IPS-NIHi7 (cell line): ENCODE results near the gene SLFN12.
"Not testable (repeated sequence)": the region's sequence is repeated elsewhere in the genome, so short reads cannot be mapped to it uniquely, and the experiment has no call there.

ENCODE experiments used
- DNase-seq: peaks from one replicate; pipeline ENCODE4 v3.0.0; 2012; ENCODE audit warnings: mixed read lengths; ENCODE audit errors: extremely low spot score

SLFN12 gene

GRCh38 chr17:35414247-35414646, 18.1 kb downstream of the SLFN12 start:
- DNase-seq: no peak

- no peak for DNase-seq
Measured at GRCh38 chr17:35407531-35407930, 24.8 kb downstream of the SLFN12 start.

- no peak for DNase-seq
Measured at GRCh38 chr17:35406568-35406967, 25.7 kb downstream of the SLFN12 start.

- no peak for DNase-seq
Measured at GRCh38 chr17:35404360-35404759, 27.9 kb downstream of the SLFN12 start.

GRCh38 chr17:35393783-35394182, 38.5 kb downstream of the SLFN12 start:
- DNase-seq: not testable (repeated sequence)

GRCh38 chr17:35390663-35391062, 41.6 kb downstream of the SLFN12 start:
- no peak for DNase-seq

- peak; percentile 26 for DNase-seq
Measured at GRCh38 chr17:35390156-35390555, 42.1 kb downstream of the SLFN12 start.

GRCh38 chr17:35387496-35387895, 44.8 kb downstream of the SLFN12 start:
- DNase-seq: no peak

- no peak for DNase-seq
Measured at GRCh38 chr17:35377706-35378105, 54.6 kb downstream of the SLFN12 start.

GRCh38 chr17:35377068-35377467, 55.2 kb downstream of the SLFN12 start:
- no peak for DNase-seq

GRCh38 chr17:35376245-35376644, 56.1 kb downstream of the SLFN12 start:
- no peak for DNase-seq

GRCh38 chr17:35374766-35375344, 57.4 kb downstream of the SLFN12 start:
- DNase-seq: no peak

GRCh38 chr17:35373984-35374765, 58.1 kb downstream of the SLFN12 start:
- peak; percentile 40 for DNase-seq

- DNase-seq: peak; percentile 39
Measured at GRCh38 chr17:35373534-35373983, 58.7 kb downstream of the SLFN12 start, which contains the start of gene SLFN11. Gene SLFN11, minus strand, starts transcription at chr17:35373621. Its CDS starts 9,814 bp downstream, at chr17:35363807.

- peak; percentile 32 for DNase-seq
Measured at GRCh38 chr17:35372846-35373533, 59.3 kb downstream of the SLFN12 start.

- DNase-seq: no peak
Measured at GRCh38 chr17:35371934-35372333, 60.4 kb downstream of the SLFN12 start.

GRCh38 chr17:35368081-35368830, 64.0 kb downstream of the SLFN12 start:
- peak; percentile 22 for DNase-seq

- DNase-seq: no peak
Measured at GRCh38 chr17:35361027-35361426, 71.3 kb downstream of the SLFN12 start.
